A673 (cell line): Measurements from ENCODE around the gene CELSR1.

Source experiments
- EZH2 ChIP-seq: fragments of 200-600 bp; sonication (generic); IDR thresholded peaks from 2 replicates; pipeline ENCODE4 v1.6.1; 2017; ENCODE audit warnings: borderline replicate concordance, low read depth, mild to moderate bottlenecking, mixed read lengths, antibody characterized with exemption, low read length; ENCODE audit not compliant: poor library complexity, severe bottlenecking
- TF ChIP-seq, protein P1 (sequence below): fragments of 300-800, 200-600 bp; sonication (generic); conservative IDR thresholded peaks from 2 replicates; pipeline ENCODE4 v1.5.1; 2017; ENCODE audit warnings: low read depth, mild to moderate bottlenecking, antibody characterized with exemption, low read length, moderate library complexity, mixed read lengths

DNA sequence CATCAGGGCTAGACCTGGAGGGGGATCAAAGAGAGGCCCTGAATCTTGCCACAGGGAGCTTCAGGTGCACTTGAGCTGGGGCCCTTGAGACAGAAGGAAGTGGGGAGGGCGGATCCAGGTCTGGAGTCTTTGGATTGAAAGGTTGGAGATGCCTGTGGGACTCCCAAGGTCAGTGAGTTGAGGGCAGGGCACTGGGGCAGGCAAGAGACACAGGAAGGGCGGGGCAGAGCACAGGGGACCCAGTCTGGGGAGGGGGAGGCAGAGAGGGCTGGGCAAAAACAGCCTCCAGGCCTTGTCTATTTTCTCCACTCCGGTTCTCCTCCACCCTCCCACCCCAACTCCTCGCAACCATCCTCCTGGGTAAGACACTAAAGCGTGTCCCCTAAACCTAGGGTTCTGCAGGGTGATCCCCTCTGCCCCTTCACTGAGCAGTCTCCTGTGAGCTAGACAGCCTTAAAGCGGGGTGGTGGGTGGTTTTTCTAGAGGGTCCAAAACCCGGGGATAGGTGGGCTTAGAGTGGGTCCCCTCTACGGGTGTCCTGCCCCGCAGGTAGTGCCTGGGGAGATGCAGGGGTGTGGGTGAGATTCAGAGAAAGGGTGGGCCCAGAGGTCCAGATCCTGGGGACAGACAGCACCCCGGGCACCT is 38.6 kb upstream of the CELSR1 start:
- TF ChIP-seq, protein P1, sequence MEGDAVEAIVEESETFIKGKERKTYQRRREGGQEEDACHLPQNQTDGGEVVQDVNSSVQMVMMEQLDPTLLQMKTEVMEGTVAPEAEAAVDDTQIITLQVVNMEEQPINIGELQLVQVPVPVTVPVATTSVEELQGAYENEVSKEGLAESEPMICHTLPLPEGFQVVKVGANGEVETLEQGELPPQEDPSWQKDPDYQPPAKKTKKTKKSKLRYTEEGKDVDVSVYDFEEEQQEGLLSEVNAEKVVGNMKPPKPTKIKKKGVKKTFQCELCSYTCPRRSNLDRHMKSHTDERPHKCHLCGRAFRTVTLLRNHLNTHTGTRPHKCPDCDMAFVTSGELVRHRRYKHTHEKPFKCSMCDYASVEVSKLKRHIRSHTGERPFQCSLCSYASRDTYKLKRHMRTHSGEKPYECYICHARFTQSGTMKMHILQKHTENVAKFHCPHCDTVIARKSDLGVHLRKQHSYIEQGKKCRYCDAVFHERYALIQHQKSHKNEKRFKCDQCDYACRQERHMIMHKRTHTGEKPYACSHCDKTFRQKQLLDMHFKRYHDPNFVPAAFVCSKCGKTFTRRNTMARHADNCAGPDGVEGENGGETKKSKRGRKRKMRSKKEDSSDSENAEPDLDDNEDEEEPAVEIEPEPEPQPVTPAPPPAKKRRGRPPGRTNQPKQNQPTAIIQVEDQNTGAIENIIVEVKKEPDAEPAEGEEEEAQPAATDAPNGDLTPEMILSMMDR: no peak
- no peak for TF ChIP-seq EZH2
